Gastroesophageal sphincter (tissue), 2 donors: ENCODE data around the gene ENOX1.

Experiments used
- POLR2A ChIP-seq, 2 donors: fragments of 450-650 bp; IDR thresholded peaks; one replicate each; pipeline ENCODE4 v1.6.1; 2017; ENCODE audit warnings: antibody characterized with exemption in 2 of 2, mild to moderate bottlenecking in 2 of 2, moderate library complexity in 1 of 2
- POLR2AphosphoS5 ChIP-seq: sonication (generic); formaldehyde crosslinking; IDR thresholded peaks from one replicate; pipeline ENCODE4 v1.6.1; 2017; ENCODE audit warnings: antibody characterized with exemption

- TF ChIP-seq POLR2A (IDR thresholded peaks at IDR 0.05): no peak
- no peak for TF ChIP-seq POLR2AphosphoS5
Measured at GRCh38 chr13:43787518-43787891, 733 bp upstream of the ENOX1 start.
